IMR-90 (cell line): ENCODE measurements around the gene TOM1. TPM values are rescaled to one million over a fixed set of nuclear protein-coding genes. Genes with fewer than 3 reads are reported as not detected.

ENCODE experiments used
- ATAC-seq: fragments of 200-7000 bp; cut with Tn5 transposase; 2 replicates; pipeline ENCODE4 v1.9.1; 2020; ENCODE audit warnings: low read depth, mild to moderate bottlenecking, moderate library complexity
- BruUV-seq: library from RNA; stranded (reverse); fragments of 400-500 nt; replicated peaks from 2 replicates; lab custom pipeline; 2021; lab: Mats Ljungman, UMichigan
- CTCF ChIA-PET: fragments of 300-600 bp; formaldehyde crosslinking; extraction: SDS; loops from one replicate; lab custom pipeline; 2021; ENCODE audit warnings: antibody characterized with exemption; lab: Yijun Ruan, JAX
- POLR2A ChIA-PET: fragments of 300-600 bp; sonication (Branson Sonifier 250); formaldehyde crosslinking; loops from one replicate; lab custom pipeline; 2022; ENCODE audit warnings: antibody characterized with exemption; ENCODE audit not compliant: unreplicated experiment; lab: Charles Lee
- DNase-seq: peaks from one replicate; pipeline ENCODE4 v3.0.0; 2013
- H2AFZ ChIP-seq: replicated peaks from 2 replicates; pipeline ENCODE3; 2013; ENCODE audit warnings: low read length, mild to moderate bottlenecking; ENCODE audit not compliant: poor library complexity
- H2AK5ac ChIP-seq: 2 replicates; pipeline ENCODE4 v1.6.1; 2013; ENCODE audit warnings: low read depth, low read length, inconsistent platforms
- H2AK9ac ChIP-seq: replicated peaks from 2 replicates; pipeline ENCODE3; 2013; ENCODE audit warnings: mild to moderate bottlenecking, low read depth, low read length, moderate library complexity; ENCODE audit not compliant: poor library complexity
- H2BK120ac ChIP-seq: 2 replicates; pipeline ENCODE4 v1.6.1; 2013; ENCODE audit warnings: low read depth, low read length, inconsistent platforms
- H2BK15ac ChIP-seq: 3 replicates; pipeline ENCODE4 v1.6.1; 2013; ENCODE audit warnings: low read depth, low read length, inconsistent platforms
- H2BK20ac ChIP-seq: 2 replicates; pipeline ENCODE4 v1.6.1; 2013; ENCODE audit warnings: low read depth, mild to moderate bottlenecking, inconsistent platforms, low read length, moderate library complexity
- H2BK5ac ChIP-seq: 2 replicates; pipeline ENCODE4 v1.6.1; 2013; ENCODE audit warnings: mild to moderate bottlenecking, low read depth, low read length, inconsistent platforms; ENCODE audit not compliant: poor library complexity, severe bottlenecking
- H3K14ac ChIP-seq: replicated peaks from 2 replicates; pipeline ENCODE4 v1.6.1; 2013; ENCODE audit warnings: low read depth, low read length, inconsistent platforms
- H3K18ac ChIP-seq: 2 replicates; pipeline ENCODE4 v1.6.1; 2013; ENCODE audit warnings: low read depth, low read length, control low read depth
- H3K23ac ChIP-seq: 2 replicates; pipeline ENCODE4 v1.6.1; 2013; ENCODE audit warnings: low read depth, low read length, inconsistent platforms
- H3K27ac ChIP-seq: 2 replicates; pipeline ENCODE4 v1.5.1; 2013; ENCODE audit warnings: mild to moderate bottlenecking, control low read depth, low read length; ENCODE audit not compliant: insufficient read depth
- H3K27me3 ChIP-seq: 2 replicates; pipeline ENCODE4 v1.6.1; 2013; ENCODE audit warnings: low read length; ENCODE audit not compliant: control insufficient read depth, insufficient read depth
- H3K36me3 ChIP-seq: 2 replicates; pipeline ENCODE4 v1.6.1; 2013; ENCODE audit warnings: low read length, mixed read lengths; ENCODE audit not compliant: control insufficient read depth, insufficient read depth
- H3K4ac ChIP-seq: 2 replicates; pipeline ENCODE4 v1.6.1; 2013; ENCODE audit warnings: low read depth, low read length, inconsistent platforms
- H3K4me1 ChIP-seq: 2 replicates; pipeline ENCODE4 v1.6.1; 2013; ENCODE audit warnings: low read length, mixed read lengths; ENCODE audit not compliant: control insufficient read depth, insufficient read depth
- H3K4me2 ChIP-seq: 2 replicates; pipeline ENCODE4 v1.6.1; 2013; ENCODE audit warnings: low read depth, mild to moderate bottlenecking, control low read depth, low read length, moderate library complexity
- H3K4me3 ChIP-seq: 2 replicates; pipeline ENCODE4 v1.5.1; 2013; ENCODE audit warnings: low read depth, mild to moderate bottlenecking, control low read depth, low read length, moderate library complexity; ENCODE audit not compliant: insufficient read depth
- H3K56ac ChIP-seq: 2 replicates; pipeline ENCODE4 v1.6.1; 2013; ENCODE audit warnings: low read length, inconsistent platforms; ENCODE audit not compliant: insufficient read depth; ENCODE audit errors: extremely low read depth
- H3K79me1 ChIP-seq, 2 experiments: 2 replicates each; pipeline ENCODE4 v1.6.1; 2013; ENCODE audit warnings: low read length in 2 of 2, inconsistent platforms in 1 of 2, low read depth in 1 of 2
- H3K9ac ChIP-seq: 2 replicates; pipeline ENCODE4 v1.6.1; 2013; ENCODE audit warnings: low read depth, low read length, control low read depth
- H3K9me1 ChIP-seq: 2 replicates; pipeline ENCODE4 v1.6.1; 2013; ENCODE audit warnings: low read length, inconsistent platforms; ENCODE audit not compliant: insufficient read depth
- H3K9me3 ChIP-seq: 2 replicates; pipeline ENCODE4 v1.6.1; 2013; ENCODE audit warnings: low read length; ENCODE audit not compliant: control insufficient read depth, insufficient read depth
- H4K20me1 ChIP-seq: 2 replicates; pipeline ENCODE4 v1.6.1; 2013; ENCODE audit warnings: low read length, inconsistent platforms; ENCODE audit not compliant: insufficient read depth
- H4K5ac ChIP-seq: 2 replicates; pipeline ENCODE4 v1.6.1; 2013; ENCODE audit warnings: mild to moderate bottlenecking, low read depth, low read length, control low read depth
- H4K8ac ChIP-seq, 2 experiments: 2 replicates each; pipeline ENCODE4 v1.6.1; 2013; ENCODE audit warnings: low read depth in 2 of 2, low read length in 2 of 2, control low read depth in 1 of 2, inconsistent platforms in 1 of 2
- H4K91ac ChIP-seq: 2 replicates; pipeline ENCODE4 v1.6.1; 2013; ENCODE audit warnings: low read depth, low read length, inconsistent platforms; ENCODE audit not compliant: insufficient read depth
- CEBPB ChIP-seq: IDR thresholded peaks from 2 replicates; pipeline ENCODE4 v1.6.1; 2012; ENCODE audit warnings: low read depth, low read length, improper control_type of control experiment
- CHD1 ChIP-seq: IDR thresholded peaks from 2 replicates; pipeline ENCODE4 v1.6.1; 2012; ENCODE audit warnings: low read depth, low read length, improper control_type of control experiment
- CTCF ChIP-seq: conservative IDR thresholded peaks from 2 replicates; pipeline ENCODE4 v1.5.1; 2012; ENCODE audit warnings: mild to moderate bottlenecking, low read depth, low read length, improper control_type of control experiment
- FOS ChIP-seq: fragments of 150-350 bp; IDR thresholded peaks from 2 replicates; pipeline ENCODE4 v1.6.1; 2016; ENCODE audit warnings: low read depth, low read length
- MAFK ChIP-seq: IDR thresholded peaks from 2 replicates; pipeline ENCODE4 v1.6.1; 2012; ENCODE audit warnings: low read depth, low read length, improper control_type of control experiment
- MAZ ChIP-seq: IDR thresholded peaks from 2 replicates; pipeline ENCODE4 v1.6.1; 2012; ENCODE audit warnings: low read depth, mild to moderate bottlenecking, low read length, improper control_type of control experiment, moderate library complexity, borderline replicate concordance
- POLR2A ChIP-seq: IDR thresholded peaks from 2 replicates; pipeline ENCODE4 v1.6.1; 2012; ENCODE audit warnings: mild to moderate bottlenecking, low read depth, low read length
- SMC3 ChIP-seq: fragments of 150-350 bp; IDR thresholded peaks from 2 replicates; pipeline ENCODE4 v1.6.1; 2016; ENCODE audit warnings: low read depth, mild to moderate bottlenecking, antibody characterized with exemption, low read length, moderate library complexity
- USF2 ChIP-seq: fragments of 150-350 bp; IDR thresholded peaks from 2 replicates; pipeline ENCODE4 v1.6.1; 2017; ENCODE audit warnings: mild to moderate bottlenecking, antibody characterized with exemption, low read length, low read depth
- WGBS, 2 experiments: methylation state at CpG; one replicate each; pipeline versions ENCODE4 v1.1.5 to v1.1.7; 2013; ENCODE audit warnings: missing lambda C conversion rate in 2 of 2; ENCODE audit not compliant: insufficient read length in 1 of 2; ENCODE audit errors: extremely low coverage in 2 of 2; 5-methylcytosine and 5-hydroxymethylcytosine counted together
- dilution Hi-C: fragments of 300-500 bp; cut with HindIII; formaldehyde crosslinking; loops from one replicate; pipeline ENCODE4 v1.14.3; 2018; ENCODE audit warnings: low sequenced_read_pairs; ENCODE audit not compliant: unreplicated experiment
- in situ Hi-C: fragments of 300-500 bp; cut with MboI; formaldehyde crosslinking; loops from 3 replicates; pipeline ENCODE4 v1.14.3; 2019; ENCODE audit warnings: low sequenced_read_pairs, inconsistent platforms, mixed read lengths
- intact Hi-C: fragments of 100-400 bp; cut with micrococcal nuclease; formaldehyde crosslinking; loops from 2 replicates; pipeline ENCODE4 v1.10.0; 2022
- polyA plus RNA-seq, 3 experiments: library from polyadenylated mRNA; depleted of rRNA; stranded (reverse); fragments of >200 nt; gene quantifications; 2 replicates each; pipeline ENCODE4 v1.2.3, GENCODE V29; 2012; ENCODE audit warnings: low replicate concordance in 1 of 3
- total RNA-seq: library from RNA; depleted of rRNA; stranded (reverse); fragments of >200 nt; gene quantifications from 2 replicates; pipeline ENCODE4 v1.2.3, GENCODE V29; 2012

The TOM1 gene
- total and polyA plus RNA-seq, 2 of the 4 experiments (the other 2 are of a cell fraction), result 38.0 to 46.4 TPM

GRCh38 chr22:35301372-35301874, 1.7 kb downstream of the TOM1 start:
- H3K9ac ChIP-seq, result peak overlapping the region; percentile 19; the same call in 1 of the 2 replicates
- H2BK15ac ChIP-seq, result peak overlapping the region; percentile 52; the same call in 2 of the 3 replicates
- ATAC-seq (peak; percentile 6), DNase-seq (peak; percentile 96)
- H3K14ac ChIP-seq, result peak overlapping the region; percentile 88
- peak overlapping the region; percentile 89; the same call in 1 of the 2 replicates for H3K23ac ChIP-seq
- peak overlapping the region; percentile 10; the same call in 1 of the 2 replicates for H3K4me3 ChIP-seq
- H3K27me3 ChIP-seq, result no peaks in the 10 kb centered on the region
- peak overlapping the region; percentile 78 for H2BK5ac ChIP-seq
- no TSS peak for BruUV-seq
- in situ Hi-C loops (loop anchor here (25.0 kb wide), 1 partner anchor 1211 kb away; the partner anchor contains the start of gene FOXRED2), intact Hi-C loops (no loop called here), dilution Hi-C loops (no loop called here)
- H4K5ac ChIP-seq, result peak overlapping the region; percentile 72
- CTCF ChIA-PET, result no interaction called here
- H4K8ac ChIP-seq, result peak overlapping the region; percentile 86 to 91; a peak in 3 of 4 replicates
- peak overlapping the region; percentile 67 for H2AFZ ChIP-seq
- H3K79me1 ChIP-seq, result peaks cover 11 to 59% of the 10 kb centered on the region in 2 experiments
- 24% methylated on average over 8 of the region's 17 CpGs; no CpG with 5 or more reads in 1 of the 2 experiments for WGBS, 2 experiments
- H3K9me3 ChIP-seq, result no peaks in the 10 kb centered on the region
- peak overlapping the region; percentile 86 for H3K4me2 ChIP-seq
- H3K18ac ChIP-seq, result peak overlapping the region; percentile 77
- peak overlapping the region; percentile 58 for H2AK9ac ChIP-seq
- peaks cover 14% of the 10 kb centered on the region for H3K4me1 ChIP-seq
- POLR2A ChIA-PET, result no interaction called here
- H3K27ac ChIP-seq, result peak overlapping the region; percentile 81
- H3K4ac ChIP-seq, result peak overlapping the region; percentile 91
- peaks cover 24% of the 10 kb centered on the region for H3K9me1 ChIP-seq
- H2AK5ac ChIP-seq, result peak overlapping the region; percentile 95
- H2BK20ac ChIP-seq, result peak overlapping the region; percentile 26
- H3K36me3 ChIP-seq, result peaks cover 7% of the 10 kb centered on the region; the same call in 1 of the 2 replicates
- peak overlapping the region; percentile 85; the same call in 1 of the 2 replicates for H2BK120ac ChIP-seq
- peak overlapping the region; percentile 67 for H4K91ac ChIP-seq
- TF ChIP-seq SMC3, result no peak
- no peak for TF ChIP-seq CTCF
- peak; percentile 71 for TF ChIP-seq MAZ
- TF ChIP-seq POLR2A, result peak; percentile 78
- TF ChIP-seq USF2, result no peak
- peak; percentile 57 for TF ChIP-seq FOS
- TF ChIP-seq MAFK, result no peak
- no peak for TF ChIP-seq CHD1
- peak; percentile 100 for TF ChIP-seq CEBPB
- H3K56ac ChIP-seq, result peak overlapping the region; percentile 47
- H4K20me1 ChIP-seq, result peaks cover 17% of the 10 kb centered on the region; the same call in 1 of the 2 replicates
